Ovary (tissue), 3 donors: ENCODE data around the gene OBSCN.

ENCODE experiments used
- CTCF ChIP-seq, 3 donors: fragments of 450-650 bp in 2 of 3; fragments of 200-600 bp in 1 of 3; IDR thresholded peaks; one replicate each; pipeline versions ENCODE4 v1.5.1 to v1.8.0; 2016 to 2022; ENCODE audit warnings: antibody characterized with exemption in 3 of 3, mild to moderate bottlenecking in 1 of 3
- EP300 ChIP-seq: sonication (generic); formaldehyde crosslinking; IDR thresholded peaks from one replicate; pipeline ENCODE4 v1.6.1; 2017; ENCODE audit warnings: antibody characterized with exemption
- POLR2A ChIP-seq: fragments of 450-650 bp; IDR thresholded peaks from one replicate; pipeline ENCODE4 v1.6.1; 2017; ENCODE audit warnings: antibody characterized with exemption, mild to moderate bottlenecking, moderate library complexity
- donor health status: DM: no; HTN: no; CAD: no.

- TF ChIP-seq EP300 (no peak), CTCF (IDR thresholded peaks at IDR 0.05) (no peak), POLR2A (no peak)
Measured at GRCh38 chr1:228415853-228416216, 208.0 kb downstream of the OBSCN start.
